AG09319 (cell line): ENCODE data around the gene MIAT.
"Not testable (repeated sequence)": the region's sequence is repeated elsewhere in the genome, so short reads cannot be mapped to it uniquely, and the experiment has no call there.

Source experiments
- DNase-seq: peaks from one replicate; pipeline ENCODE4 v3.0.0-alpha.2; 2010; ENCODE audit warnings: low read depth; ENCODE audit errors: extremely low read depth
- TF ChIP-seq, protein P1 (sequence below): IDR thresholded peaks from 2 replicates; pipeline ENCODE4 v1.5.1; 2011; ENCODE audit warnings: low read depth, mild to moderate bottlenecking, inconsistent platforms, low read length, moderate library complexity

MIAT gene

DNA sequence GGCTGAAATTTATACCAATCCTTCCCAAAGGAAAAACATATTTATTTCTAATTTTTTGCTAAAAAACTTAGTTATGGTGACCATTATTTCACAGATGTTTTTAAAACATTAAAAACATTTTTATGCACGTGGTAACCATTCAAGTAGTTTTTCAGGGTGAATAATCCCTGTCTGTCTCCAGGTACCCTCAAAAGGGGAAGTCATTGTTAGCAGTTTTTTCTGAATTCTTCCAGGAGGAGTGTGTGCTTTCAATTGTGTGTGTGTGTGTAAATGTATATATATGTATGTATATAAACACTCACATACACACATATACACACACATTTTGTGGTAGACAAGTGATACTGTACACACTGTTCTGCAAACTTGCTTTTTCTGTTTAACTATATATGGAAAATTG lies 43.9 kb downstream of the MIAT start:
- TF ChIP-seq, protein P1, sequence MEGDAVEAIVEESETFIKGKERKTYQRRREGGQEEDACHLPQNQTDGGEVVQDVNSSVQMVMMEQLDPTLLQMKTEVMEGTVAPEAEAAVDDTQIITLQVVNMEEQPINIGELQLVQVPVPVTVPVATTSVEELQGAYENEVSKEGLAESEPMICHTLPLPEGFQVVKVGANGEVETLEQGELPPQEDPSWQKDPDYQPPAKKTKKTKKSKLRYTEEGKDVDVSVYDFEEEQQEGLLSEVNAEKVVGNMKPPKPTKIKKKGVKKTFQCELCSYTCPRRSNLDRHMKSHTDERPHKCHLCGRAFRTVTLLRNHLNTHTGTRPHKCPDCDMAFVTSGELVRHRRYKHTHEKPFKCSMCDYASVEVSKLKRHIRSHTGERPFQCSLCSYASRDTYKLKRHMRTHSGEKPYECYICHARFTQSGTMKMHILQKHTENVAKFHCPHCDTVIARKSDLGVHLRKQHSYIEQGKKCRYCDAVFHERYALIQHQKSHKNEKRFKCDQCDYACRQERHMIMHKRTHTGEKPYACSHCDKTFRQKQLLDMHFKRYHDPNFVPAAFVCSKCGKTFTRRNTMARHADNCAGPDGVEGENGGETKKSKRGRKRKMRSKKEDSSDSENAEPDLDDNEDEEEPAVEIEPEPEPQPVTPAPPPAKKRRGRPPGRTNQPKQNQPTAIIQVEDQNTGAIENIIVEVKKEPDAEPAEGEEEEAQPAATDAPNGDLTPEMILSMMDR: no peak
- no peak for DNase-seq

DNA sequence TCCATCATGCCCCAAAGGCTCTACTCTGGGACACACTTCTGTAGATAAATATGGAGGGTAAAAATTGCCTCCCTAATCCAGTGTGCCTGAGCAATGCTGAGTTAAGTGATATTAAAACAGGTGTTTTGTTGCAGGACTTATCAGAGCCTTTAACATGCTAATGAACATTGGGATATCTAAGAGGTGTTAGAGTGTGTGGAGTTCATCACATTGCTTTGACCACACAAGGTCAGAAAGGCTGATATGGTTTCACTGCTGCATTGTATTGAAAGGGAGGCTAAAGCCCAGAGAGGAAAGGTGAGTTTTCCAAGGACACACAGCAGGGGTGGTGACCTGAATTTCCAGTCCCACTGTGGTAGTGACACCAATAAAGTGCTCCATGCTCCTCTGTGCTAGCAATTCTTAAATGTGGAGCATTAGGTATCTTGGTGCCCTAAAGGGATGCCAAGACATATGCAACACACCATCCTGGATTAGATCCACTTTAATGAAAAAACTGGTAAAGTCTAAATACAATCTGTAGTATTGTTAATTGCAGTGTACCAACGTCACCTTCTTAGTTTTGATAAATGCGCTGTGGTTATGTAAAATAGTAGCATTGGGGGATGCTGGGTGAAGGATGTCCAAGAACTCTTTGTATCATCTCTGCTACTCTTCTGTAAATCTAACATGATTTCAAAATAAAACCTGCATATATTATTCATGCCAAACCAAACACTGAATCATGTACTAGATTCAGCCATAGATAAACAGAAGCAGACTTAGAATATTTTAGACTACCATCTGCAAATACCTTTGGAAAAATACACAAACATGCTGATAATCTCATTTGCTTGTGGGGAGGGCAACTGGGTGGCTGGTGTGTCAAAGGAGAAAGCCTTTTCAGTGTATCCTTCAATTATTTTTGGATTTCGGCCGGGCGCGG lies 45.8 kb downstream of the MIAT start:
- no peak for DNase-seq
- TF ChIP-seq, protein P1: no peak

DNA sequence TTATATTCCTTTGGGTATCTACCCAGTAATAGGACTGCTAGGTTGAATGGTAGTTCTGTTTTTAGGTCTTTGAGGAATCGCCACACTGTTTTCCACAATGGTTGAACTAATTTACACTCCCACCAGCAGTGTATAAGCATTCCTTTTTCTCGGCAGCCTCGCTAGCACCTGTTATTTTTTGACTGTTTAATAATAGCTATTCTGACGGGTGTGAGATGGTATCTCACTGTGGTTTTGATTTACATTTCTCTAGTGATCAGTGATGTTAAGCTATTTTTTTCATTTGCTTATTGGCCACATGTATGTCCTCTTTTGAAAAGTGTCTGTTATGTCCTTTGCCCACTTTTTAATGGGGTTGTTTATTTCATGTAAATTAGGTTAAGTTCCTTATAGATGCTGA lies 48.0 kb downstream of the MIAT start:
- DNase-seq: not testable (repeated sequence)

DNA sequence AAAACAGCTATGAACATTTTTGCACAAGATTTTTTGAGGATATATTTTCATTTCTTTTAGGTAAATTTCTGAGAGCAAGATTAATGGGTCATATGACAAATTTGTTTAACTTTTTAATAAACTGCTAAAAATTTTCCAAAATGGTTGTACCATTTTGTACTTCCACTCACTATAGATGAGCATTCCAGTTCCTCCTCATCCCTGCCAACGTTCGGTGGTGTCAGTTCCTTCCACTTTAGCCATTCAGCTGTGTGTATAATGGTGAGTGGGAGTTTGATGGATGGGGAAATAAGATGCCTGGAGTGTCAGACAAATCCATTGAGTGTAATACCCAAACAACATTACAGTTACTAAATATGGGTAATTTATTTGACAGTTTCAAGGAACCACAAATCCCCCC lies 49.7 kb downstream of the MIAT start:
- TF ChIP-seq, protein P1: no peak
- DNase-seq: no peak

DNA sequence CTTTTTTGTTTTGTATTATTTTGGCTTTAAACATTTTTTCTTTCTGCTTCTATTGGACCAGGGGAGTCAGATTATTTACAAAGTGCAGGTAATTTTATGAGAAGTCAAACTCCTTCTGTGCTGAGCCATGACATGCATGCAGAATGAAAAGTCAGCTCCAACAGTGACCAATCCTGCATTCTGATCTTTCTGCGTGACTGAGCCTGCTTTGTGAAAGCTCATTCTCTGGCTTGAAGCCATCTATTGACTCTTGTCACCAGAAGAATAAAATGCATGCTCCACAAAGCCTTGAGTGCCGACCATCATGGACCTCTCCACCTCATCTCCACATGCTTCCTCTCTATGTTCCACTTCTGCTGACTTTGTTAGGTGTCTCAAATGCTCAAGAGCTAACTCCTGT lies 50.2 kb downstream of the MIAT start:
- TF ChIP-seq, protein P1: no peak
- no peak for DNase-seq

DNA sequence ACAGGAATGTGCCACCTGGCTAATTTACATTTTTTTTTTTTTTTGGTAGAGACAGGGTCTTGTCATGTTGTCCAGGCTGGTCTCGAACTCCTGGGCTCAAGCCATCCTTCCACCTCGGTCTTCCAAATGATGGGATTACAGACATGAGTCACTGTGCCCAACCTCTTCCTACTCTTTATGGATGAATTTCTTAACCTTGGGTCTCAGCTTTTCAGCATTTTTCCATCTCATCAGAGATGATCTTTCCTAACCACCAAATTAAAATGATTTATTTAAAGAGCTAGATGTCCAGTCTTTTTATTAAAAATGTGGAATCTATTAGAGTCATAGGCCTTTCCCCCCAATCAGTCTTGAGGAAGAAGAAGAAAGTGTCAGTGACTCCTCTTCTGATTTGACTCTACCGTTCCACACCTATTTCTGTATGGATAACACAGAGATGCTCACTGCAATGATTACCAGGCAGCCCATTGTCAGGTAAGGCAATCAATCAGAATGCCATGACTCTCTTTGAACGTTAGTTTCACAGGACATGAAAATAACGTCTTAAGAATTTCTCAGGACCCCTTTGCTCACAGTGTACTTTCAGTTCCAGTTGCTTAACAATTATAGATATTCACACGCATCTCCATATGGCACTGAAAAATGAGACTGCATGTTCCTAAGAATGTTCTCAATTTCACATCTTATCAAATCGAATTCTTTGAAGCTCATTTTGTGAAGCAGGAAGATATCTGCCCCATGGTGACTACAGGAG lies 51.0 kb downstream of the MIAT start:
- no peak for DNase-seq

DNA sequence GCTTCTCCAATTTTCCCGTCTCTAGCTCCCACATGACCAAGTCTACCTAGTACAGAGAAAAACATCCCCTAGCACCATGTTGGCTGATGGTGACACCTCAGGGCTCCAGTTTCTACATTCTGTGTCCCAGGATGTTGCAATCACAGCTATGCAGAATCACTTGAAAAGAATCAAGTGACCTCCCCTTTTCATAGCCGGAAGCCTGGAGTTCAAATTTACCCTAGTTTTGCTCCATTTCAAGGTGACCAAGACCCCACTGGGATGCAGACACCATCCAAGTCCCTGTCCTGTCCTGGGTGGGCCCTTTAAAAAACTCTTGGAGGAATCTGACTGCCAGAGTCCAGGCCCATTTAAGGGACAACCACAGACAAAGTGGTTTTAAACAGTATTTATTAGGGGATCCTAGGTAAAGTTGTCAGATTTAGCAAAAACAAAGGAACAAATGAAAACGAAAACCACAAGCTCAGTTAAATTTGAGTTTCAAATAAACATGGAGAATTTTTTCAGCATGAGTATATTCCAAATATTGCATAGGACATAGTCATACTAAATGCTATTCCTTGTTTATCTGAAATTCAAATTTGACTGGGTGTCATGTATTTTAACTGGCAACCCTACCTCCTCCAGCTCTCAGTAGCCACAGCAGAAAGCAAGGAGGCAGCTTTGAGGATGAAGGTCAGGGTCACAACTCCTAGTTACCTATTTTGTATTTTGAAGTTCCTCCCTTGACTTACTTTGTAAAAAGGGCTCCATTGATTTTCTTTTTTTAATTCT lies 52.4 kb downstream of the MIAT start:
- TF ChIP-seq, protein P1: no peak
- no peak for DNase-seq

More for the DNA sequence above, 51.0 kb downstream of the MIAT start:
- TF ChIP-seq, protein P1: no peak
